Effector CD8-positive, alpha-beta T cell (primary cell): ENCODE results near the gene GDPD3.
"Not testable (repeated sequence)": the region's sequence is repeated elsewhere in the genome, so short reads cannot be mapped to it uniquely, and the experiment has no call there.

Experiments used
- DNase-seq: peaks from one replicate; lab custom pipeline; 2025; lab: John Stamatoyannopoulos, UW

GDPD3 gene

GRCh38 chr16:30124985-30125379 lies 11.6 kb upstream of the GDPD3 start:
- DNase-seq = no peak

GRCh38 chr16:30122604-30123160 lies 9.3 kb upstream of the GDPD3 start:
- DNase-seq = no peak

- DNase-seq = no peak
Observed at GRCh38 chr16:30121741-30122571, 8.6 kb upstream of the GDPD3 start.

GRCh38 chr16:30120340-30121105 lies 7.2 kb upstream of the GDPD3 start:
- no peak for DNase-seq

GRCh38 chr16:30119428-30119827 lies 6.1 kb upstream of the GDPD3 start:
- DNase-seq = no peak

- no peak for DNase-seq
Observed at GRCh38 chr16:30117768-30118167, 4.4 kb upstream of the GDPD3 start.

GRCh38 chr16:30116291-30117207 lies 3.2 kb upstream of the GDPD3 start:
- no peak for DNase-seq

- no peak for DNase-seq
Observed at GRCh38 chr16:30115238-30115637, 1.9 kb upstream of the GDPD3 start.

GRCh38 chr16:30114833-30115232 lies 1.5 kb upstream of the GDPD3 start:
- DNase-seq = not testable (repeated sequence)

GRCh38 chr16:30114411-30114810 lies 1.1 kb upstream of the GDPD3 start:
- DNase-seq = no peak

- DNase-seq = no peak
Observed at GRCh38 chr16:30113711-30114333, 485 bp upstream of the GDPD3 start.

GRCh38 chr16:30112197-30113030 lies 923 bp downstream of the GDPD3 start:
- peak; percentile 24 for DNase-seq

GRCh38 chr16:30110661-30111060 lies 2.7 kb downstream of the GDPD3 start:
- no peak for DNase-seq

GRCh38 chr16:30108059-30108850 lies 5.1 kb downstream of the GDPD3 start:
- no peak for DNase-seq

GRCh38 chr16:30104492-30104891 lies 8.8 kb downstream of the GDPD3 start:
- no peak for DNase-seq

- DNase-seq = no peak
Observed at GRCh38 chr16:30104090-30104489, 9.2 kb downstream of the GDPD3 start.

- no peak for DNase-seq
Observed at GRCh38 chr16:30096862-30097563, 16.3 kb downstream of the GDPD3 start.

- DNase-seq = peak; percentile 77
Observed at GRCh38 chr16:30096105-30096861, 17.1 kb downstream of the GDPD3 start, which contains the start of gene YPEL3. TSS of gene YPEL3 (minus strand) at chr16:30096213. CDS start at chr16:30095482, 731 bp downstream.
